IMR-90 (cell line): ENCODE results near the gene NPTN. TPM values are rescaled to one million over a fixed set of nuclear protein-coding genes. Genes with fewer than 3 reads are reported as not detected.

Experiments used
- ATAC-seq: fragments of 200-7000 bp; cut with Tn5 transposase; 2 replicates; pipeline ENCODE4 v1.9.1; 2020; ENCODE audit warnings: low read depth, mild to moderate bottlenecking, moderate library complexity
- BruUV-seq: library from RNA; stranded (reverse); fragments of 400-500 nt; replicated peaks from 2 replicates; lab custom pipeline; 2021; lab: Mats Ljungman, UMichigan
- CTCF ChIA-PET: fragments of 300-600 bp; formaldehyde crosslinking; extraction: SDS; loops from one replicate; lab custom pipeline; 2021; ENCODE audit warnings: antibody characterized with exemption; lab: Yijun Ruan, JAX
- POLR2A ChIA-PET: fragments of 300-600 bp; sonication (Branson Sonifier 250); formaldehyde crosslinking; loops from one replicate; lab custom pipeline; 2022; ENCODE audit warnings: antibody characterized with exemption; ENCODE audit not compliant: unreplicated experiment; lab: Charles Lee
- DNase-seq: peaks from one replicate; pipeline ENCODE4 v3.0.0; 2013
- H2AFZ ChIP-seq: replicated peaks from 2 replicates; pipeline ENCODE3; 2013; ENCODE audit warnings: low read length, mild to moderate bottlenecking; ENCODE audit not compliant: poor library complexity
- H2AK5ac ChIP-seq: 2 replicates; pipeline ENCODE4 v1.6.1; 2013; ENCODE audit warnings: low read depth, low read length, inconsistent platforms
- H2AK9ac ChIP-seq: replicated peaks from 2 replicates; pipeline ENCODE3; 2013; ENCODE audit warnings: mild to moderate bottlenecking, low read depth, low read length, moderate library complexity; ENCODE audit not compliant: poor library complexity
- H2BK120ac ChIP-seq: 2 replicates; pipeline ENCODE4 v1.6.1; 2013; ENCODE audit warnings: low read depth, low read length, inconsistent platforms
- H2BK15ac ChIP-seq: 3 replicates; pipeline ENCODE4 v1.6.1; 2013; ENCODE audit warnings: low read depth, low read length, inconsistent platforms
- H2BK20ac ChIP-seq: 2 replicates; pipeline ENCODE4 v1.6.1; 2013; ENCODE audit warnings: low read depth, mild to moderate bottlenecking, inconsistent platforms, low read length, moderate library complexity
- H2BK5ac ChIP-seq: 2 replicates; pipeline ENCODE4 v1.6.1; 2013; ENCODE audit warnings: mild to moderate bottlenecking, low read depth, low read length, inconsistent platforms; ENCODE audit not compliant: poor library complexity, severe bottlenecking
- H3K14ac ChIP-seq: replicated peaks from 2 replicates; pipeline ENCODE4 v1.6.1; 2013; ENCODE audit warnings: low read depth, low read length, inconsistent platforms
- H3K18ac ChIP-seq: 2 replicates; pipeline ENCODE4 v1.6.1; 2013; ENCODE audit warnings: low read depth, low read length, control low read depth
- H3K23ac ChIP-seq: 2 replicates; pipeline ENCODE4 v1.6.1; 2013; ENCODE audit warnings: low read depth, low read length, inconsistent platforms
- H3K27ac ChIP-seq: 2 replicates; pipeline ENCODE4 v1.5.1; 2013; ENCODE audit warnings: mild to moderate bottlenecking, control low read depth, low read length; ENCODE audit not compliant: insufficient read depth
- H3K27me3 ChIP-seq: 2 replicates; pipeline ENCODE4 v1.6.1; 2013; ENCODE audit warnings: low read length; ENCODE audit not compliant: control insufficient read depth, insufficient read depth
- H3K36me3 ChIP-seq: 2 replicates; pipeline ENCODE4 v1.6.1; 2013; ENCODE audit warnings: low read length, mixed read lengths; ENCODE audit not compliant: control insufficient read depth, insufficient read depth
- H3K4ac ChIP-seq: 2 replicates; pipeline ENCODE4 v1.6.1; 2013; ENCODE audit warnings: low read depth, low read length, inconsistent platforms
- H3K4me1 ChIP-seq: 2 replicates; pipeline ENCODE4 v1.6.1; 2013; ENCODE audit warnings: low read length, mixed read lengths; ENCODE audit not compliant: control insufficient read depth, insufficient read depth
- H3K4me2 ChIP-seq: 2 replicates; pipeline ENCODE4 v1.6.1; 2013; ENCODE audit warnings: low read depth, mild to moderate bottlenecking, control low read depth, low read length, moderate library complexity
- H3K4me3 ChIP-seq: 2 replicates; pipeline ENCODE4 v1.5.1; 2013; ENCODE audit warnings: low read depth, mild to moderate bottlenecking, control low read depth, low read length, moderate library complexity; ENCODE audit not compliant: insufficient read depth
- H3K56ac ChIP-seq: 2 replicates; pipeline ENCODE4 v1.6.1; 2013; ENCODE audit warnings: low read length, inconsistent platforms; ENCODE audit not compliant: insufficient read depth; ENCODE audit errors: extremely low read depth
- H3K79me1 ChIP-seq, 2 experiments: 2 replicates each; pipeline ENCODE4 v1.6.1; 2013; ENCODE audit warnings: low read length in 2 of 2, inconsistent platforms in 1 of 2, low read depth in 1 of 2
- H3K9ac ChIP-seq: 2 replicates; pipeline ENCODE4 v1.6.1; 2013; ENCODE audit warnings: low read depth, low read length, control low read depth
- H3K9me1 ChIP-seq: 2 replicates; pipeline ENCODE4 v1.6.1; 2013; ENCODE audit warnings: low read length, inconsistent platforms; ENCODE audit not compliant: insufficient read depth
- H3K9me3 ChIP-seq: 2 replicates; pipeline ENCODE4 v1.6.1; 2013; ENCODE audit warnings: low read length; ENCODE audit not compliant: control insufficient read depth, insufficient read depth
- H4K20me1 ChIP-seq: 2 replicates; pipeline ENCODE4 v1.6.1; 2013; ENCODE audit warnings: low read length, inconsistent platforms; ENCODE audit not compliant: insufficient read depth
- H4K5ac ChIP-seq: 2 replicates; pipeline ENCODE4 v1.6.1; 2013; ENCODE audit warnings: mild to moderate bottlenecking, low read depth, low read length, control low read depth
- H4K8ac ChIP-seq, 2 experiments: 2 replicates each; pipeline ENCODE4 v1.6.1; 2013; ENCODE audit warnings: low read depth in 2 of 2, low read length in 2 of 2, control low read depth in 1 of 2, inconsistent platforms in 1 of 2
- H4K91ac ChIP-seq: 2 replicates; pipeline ENCODE4 v1.6.1; 2013; ENCODE audit warnings: low read depth, low read length, inconsistent platforms; ENCODE audit not compliant: insufficient read depth
- BHLHE40 ChIP-seq: fragments of 150-350 bp; IDR thresholded peaks from 2 replicates; pipeline ENCODE4 v1.6.1; 2016; ENCODE audit warnings: mild to moderate bottlenecking, low read depth, low read length
- CEBPB ChIP-seq: IDR thresholded peaks from 2 replicates; pipeline ENCODE4 v1.6.1; 2012; ENCODE audit warnings: low read depth, low read length, improper control_type of control experiment
- CTCF ChIP-seq: conservative IDR thresholded peaks from 2 replicates; pipeline ENCODE4 v1.5.1; 2012; ENCODE audit warnings: mild to moderate bottlenecking, low read depth, low read length, improper control_type of control experiment
- ELK1 ChIP-seq: fragments of 150-350 bp; IDR thresholded peaks from 2 replicates; pipeline ENCODE4 v1.6.1; 2016; ENCODE audit warnings: low read depth, mild to moderate bottlenecking, low read length, moderate library complexity, borderline replicate concordance
- FOS ChIP-seq: fragments of 150-350 bp; IDR thresholded peaks from 2 replicates; pipeline ENCODE4 v1.6.1; 2016; ENCODE audit warnings: low read depth, low read length
- MXI1 ChIP-seq: IDR thresholded peaks from 2 replicates; pipeline ENCODE4 v1.6.1; 2012; ENCODE audit warnings: low read depth, mild to moderate bottlenecking, low read length, moderate library complexity, borderline replicate concordance
- POLR2A ChIP-seq: IDR thresholded peaks from 2 replicates; pipeline ENCODE4 v1.6.1; 2012; ENCODE audit warnings: mild to moderate bottlenecking, low read depth, low read length
- RAD21 ChIP-seq: IDR thresholded peaks from 2 replicates; pipeline ENCODE4 v1.6.1; 2012; ENCODE audit warnings: low read length, improper control_type of control experiment
- RCOR1 ChIP-seq: IDR thresholded peaks from 2 replicates; pipeline ENCODE4 v1.6.1; 2012; ENCODE audit warnings: mild to moderate bottlenecking, low read length, improper control_type of control experiment; ENCODE audit not compliant: insufficient replicate concordance
- RFX5 ChIP-seq: IDR thresholded peaks from 2 replicates; pipeline ENCODE4 v1.8.0; 2012; ENCODE audit warnings: low read depth, mild to moderate bottlenecking, low read length, moderate library complexity
- SMC3 ChIP-seq: fragments of 150-350 bp; IDR thresholded peaks from 2 replicates; pipeline ENCODE4 v1.6.1; 2016; ENCODE audit warnings: low read depth, mild to moderate bottlenecking, antibody characterized with exemption, low read length, moderate library complexity
- WGBS, 2 experiments: methylation state at CpG; one replicate each; pipeline versions ENCODE4 v1.1.5 to v1.1.7; 2013; ENCODE audit warnings: missing lambda C conversion rate in 2 of 2; ENCODE audit not compliant: insufficient read length in 1 of 2; ENCODE audit errors: extremely low coverage in 2 of 2; 5-methylcytosine and 5-hydroxymethylcytosine counted together
- dilution Hi-C: fragments of 300-500 bp; cut with HindIII; formaldehyde crosslinking; loops from one replicate; pipeline ENCODE4 v1.14.3; 2018; ENCODE audit warnings: low sequenced_read_pairs; ENCODE audit not compliant: unreplicated experiment
- in situ Hi-C: fragments of 300-500 bp; cut with MboI; formaldehyde crosslinking; loops from 3 replicates; pipeline ENCODE4 v1.14.3; 2019; ENCODE audit warnings: low sequenced_read_pairs, inconsistent platforms, mixed read lengths
- intact Hi-C: fragments of 100-400 bp; cut with micrococcal nuclease; formaldehyde crosslinking; loops from 2 replicates; pipeline ENCODE4 v1.10.0; 2022
- polyA plus RNA-seq, 3 experiments: library from polyadenylated mRNA; depleted of rRNA; stranded (reverse); fragments of >200 nt; gene quantifications; 2 replicates each; pipeline ENCODE4 v1.2.3, GENCODE V29; 2012; ENCODE audit warnings: low replicate concordance in 1 of 3
- total RNA-seq: library from RNA; depleted of rRNA; stranded (reverse); fragments of >200 nt; gene quantifications from 2 replicates; pipeline ENCODE4 v1.2.3, GENCODE V29; 2012
- TF ChIP-seq, protein P1 (sequence below): fragments of 150-350 bp; IDR thresholded peaks from 2 replicates; pipeline ENCODE4 v1.6.1; 2017; ENCODE audit warnings: mild to moderate bottlenecking, antibody characterized with exemption, low read length, low read depth

Gene NPTN
- total and polyA plus RNA-seq, 2 of the 4 experiments (the other 2 are of a cell fraction): 171 to 329 TPM

DNA sequence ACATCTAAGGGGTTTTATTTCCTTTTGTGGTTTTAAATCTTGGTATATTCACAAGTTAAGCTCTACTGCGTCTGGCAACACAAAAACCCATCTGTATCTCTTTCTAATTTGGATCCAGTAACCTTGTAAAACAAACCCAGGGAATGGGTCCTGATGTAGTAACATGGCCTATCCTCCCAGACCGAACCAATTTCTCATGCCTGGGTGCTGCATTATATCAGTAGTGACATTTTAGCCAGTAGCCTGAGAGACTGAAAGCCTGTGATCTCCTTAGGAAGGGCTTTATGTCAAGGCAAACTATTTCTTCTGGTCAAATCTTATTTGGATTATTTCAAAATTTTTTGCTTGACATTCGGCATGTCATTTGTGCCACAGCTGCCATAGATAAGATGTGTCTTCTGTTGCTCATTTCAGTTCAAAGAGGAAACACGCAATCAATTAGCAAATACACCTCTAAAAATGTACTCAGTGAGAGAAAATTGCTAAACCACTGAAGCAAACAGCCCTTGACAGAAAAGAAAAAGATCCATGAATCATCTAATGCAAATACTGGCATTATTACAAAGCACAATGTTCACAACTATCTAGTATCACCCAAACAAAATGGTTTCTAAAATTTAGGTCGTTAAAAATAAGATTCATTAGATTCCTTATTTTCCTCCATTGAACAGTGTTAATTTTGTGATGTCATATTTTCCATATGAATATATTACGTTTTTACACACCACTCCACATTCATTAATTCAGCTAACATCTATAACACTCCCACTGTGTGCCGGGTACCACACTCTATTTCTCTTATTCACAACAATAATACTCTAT is 4.0 kb downstream of the NPTN start (continued):
- TF ChIP-seq, protein P1, sequence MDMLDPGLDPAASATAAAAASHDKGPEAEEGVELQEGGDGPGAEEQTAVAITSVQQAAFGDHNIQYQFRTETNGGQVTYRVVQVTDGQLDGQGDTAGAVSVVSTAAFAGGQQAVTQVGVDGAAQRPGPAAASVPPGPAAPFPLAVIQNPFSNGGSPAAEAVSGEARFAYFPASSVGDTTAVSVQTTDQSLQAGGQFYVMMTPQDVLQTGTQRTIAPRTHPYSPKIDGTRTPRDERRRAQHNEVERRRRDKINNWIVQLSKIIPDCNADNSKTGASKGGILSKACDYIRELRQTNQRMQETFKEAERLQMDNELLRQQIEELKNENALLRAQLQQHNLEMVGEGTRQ: no peak

- H2AK9ac ChIP-seq: no peak overlapping the region
- H3K9ac ChIP-seq: peak overlapping the region; percentile 5; the same call in 1 of the 2 replicates
- H4K91ac ChIP-seq: no peak overlapping the region
- 53% methylated on average over 2 of the region's 2 CpGs; no CpG with 5 or more reads in 1 of the 2 experiments for WGBS, 2 experiments
- intact Hi-C loops: no loop called here
- no peak overlapping the region for H3K14ac ChIP-seq
- no peak overlapping the region for H4K5ac ChIP-seq
- no peak overlapping the region for H3K56ac ChIP-seq
- H4K8ac ChIP-seq: no peak overlapping the region
- ChIA-PET POLR2A (no interaction called here), CTCF (interaction anchor here (1.1 kb wide), 1 partner anchor 8 kb away, joined by 4 read pairs; no protein-coding TSS in a partner anchor)
- in situ Hi-C loops: no loop called here
- peaks cover 83% of the 10 kb centered on the region for H4K20me1 ChIP-seq
- no peak overlapping the region for H3K4me3 ChIP-seq
- H3K4ac ChIP-seq: no peak overlapping the region
- no peak overlapping the region for H3K18ac ChIP-seq
- H3K23ac ChIP-seq: peak overlapping the region; percentile 61; the same call in 1 of the 2 replicates
- H3K4me1 ChIP-seq: peaks cover 8% of the 10 kb centered on the region
- no peak for ATAC-seq
- no peak overlapping the region for H2AFZ ChIP-seq
- H3K27ac ChIP-seq: no peak overlapping the region
- peaks cover 9 to 68% of the 10 kb centered on the region in 2 experiments; a peak in 3 of 4 replicates for H3K79me1 ChIP-seq
- no peak overlapping the region for H2BK5ac ChIP-seq
- no peak overlapping the region for H3K4me2 ChIP-seq
- H3K9me1 ChIP-seq: peaks cover 5% of the 10 kb centered on the region
- H3K9me3 ChIP-seq: no peaks in the 10 kb centered on the region
- H2AK5ac ChIP-seq: no peak overlapping the region
- no peaks in the 10 kb centered on the region for H3K36me3 ChIP-seq
- dilution Hi-C loops: no loop called here
- no peak overlapping the region for H2BK20ac ChIP-seq
- no peaks in the 10 kb centered on the region for H3K27me3 ChIP-seq
- H2BK120ac ChIP-seq: no peak overlapping the region
- DNase-seq: no peak
- H2BK15ac ChIP-seq: no peak overlapping the region
- BruUV-seq: no TSS peak
- no peak for TF ChIP-seq CEBPB
- TF ChIP-seq RAD21: no peak
- no peak for TF ChIP-seq BHLHE40
- no peak for TF ChIP-seq POLR2A
- no peak for TF ChIP-seq SMC3
- TF ChIP-seq CTCF: no peak
- TF ChIP-seq ELK1: no peak
- TF ChIP-seq RCOR1: no peak
- no peak for TF ChIP-seq RFX5
- no peak for TF ChIP-seq FOS
- TF ChIP-seq MXI1: no peak
Observed at GRCh38 chr15:73628102-73628501, 5.1 kb downstream of the NPTN start.
